GM12874 (cell line): ENCODE data around the gene CFAP206.

Source experiments
- TF ChIP-seq, protein P1 (sequence below): IDR thresholded peaks from 2 replicates; pipeline ENCODE4 v1.5.1; 2011; ENCODE audit warnings: low read depth, mild to moderate bottlenecking, control low read depth, low read length, moderate library complexity; ENCODE audit not compliant: insufficient read depth

Gene CFAP206

DNA sequence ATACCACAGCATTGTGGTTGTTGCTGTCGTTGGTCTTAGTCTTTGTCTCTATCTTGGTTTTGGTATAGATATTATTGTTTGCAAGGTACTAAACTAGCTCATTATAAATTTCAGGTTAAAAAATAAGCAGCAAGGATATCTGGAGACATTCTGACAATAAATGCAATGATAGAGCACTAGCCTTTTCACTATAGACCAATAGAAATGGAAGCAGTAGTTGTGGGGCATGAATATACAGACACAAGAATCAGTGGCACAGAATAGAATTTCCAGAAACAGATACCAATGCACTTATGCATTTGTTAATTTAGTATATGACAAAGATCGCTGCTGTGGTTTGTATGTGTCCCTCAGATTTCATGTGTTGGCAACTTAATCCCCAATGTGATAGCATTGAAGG is 31.1 kb upstream of the CFAP206 start:
- TF ChIP-seq, protein P1, sequence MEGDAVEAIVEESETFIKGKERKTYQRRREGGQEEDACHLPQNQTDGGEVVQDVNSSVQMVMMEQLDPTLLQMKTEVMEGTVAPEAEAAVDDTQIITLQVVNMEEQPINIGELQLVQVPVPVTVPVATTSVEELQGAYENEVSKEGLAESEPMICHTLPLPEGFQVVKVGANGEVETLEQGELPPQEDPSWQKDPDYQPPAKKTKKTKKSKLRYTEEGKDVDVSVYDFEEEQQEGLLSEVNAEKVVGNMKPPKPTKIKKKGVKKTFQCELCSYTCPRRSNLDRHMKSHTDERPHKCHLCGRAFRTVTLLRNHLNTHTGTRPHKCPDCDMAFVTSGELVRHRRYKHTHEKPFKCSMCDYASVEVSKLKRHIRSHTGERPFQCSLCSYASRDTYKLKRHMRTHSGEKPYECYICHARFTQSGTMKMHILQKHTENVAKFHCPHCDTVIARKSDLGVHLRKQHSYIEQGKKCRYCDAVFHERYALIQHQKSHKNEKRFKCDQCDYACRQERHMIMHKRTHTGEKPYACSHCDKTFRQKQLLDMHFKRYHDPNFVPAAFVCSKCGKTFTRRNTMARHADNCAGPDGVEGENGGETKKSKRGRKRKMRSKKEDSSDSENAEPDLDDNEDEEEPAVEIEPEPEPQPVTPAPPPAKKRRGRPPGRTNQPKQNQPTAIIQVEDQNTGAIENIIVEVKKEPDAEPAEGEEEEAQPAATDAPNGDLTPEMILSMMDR: no peak

DNA sequence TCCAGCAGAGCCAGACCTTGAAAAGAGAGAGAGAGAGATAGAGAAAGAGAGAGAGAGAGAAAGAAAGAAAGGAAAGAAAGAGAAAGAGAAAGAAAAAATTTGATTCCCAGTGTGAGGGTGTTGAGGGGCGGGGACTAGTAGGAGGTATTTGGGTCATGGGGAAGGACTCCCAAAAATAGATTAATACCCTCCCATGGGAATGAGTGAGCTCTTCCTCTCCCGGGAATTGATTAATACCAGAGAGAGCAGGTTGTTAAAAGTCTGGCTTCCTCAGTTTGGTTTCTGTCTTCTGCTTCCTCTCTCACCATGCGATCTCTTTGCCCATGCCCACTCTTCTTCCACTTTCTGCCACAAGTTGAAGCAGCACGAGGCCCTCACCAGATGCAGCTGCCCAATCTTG is 28.8 kb upstream of the CFAP206 start:
- TF ChIP-seq, protein P1: no peak

DNA sequence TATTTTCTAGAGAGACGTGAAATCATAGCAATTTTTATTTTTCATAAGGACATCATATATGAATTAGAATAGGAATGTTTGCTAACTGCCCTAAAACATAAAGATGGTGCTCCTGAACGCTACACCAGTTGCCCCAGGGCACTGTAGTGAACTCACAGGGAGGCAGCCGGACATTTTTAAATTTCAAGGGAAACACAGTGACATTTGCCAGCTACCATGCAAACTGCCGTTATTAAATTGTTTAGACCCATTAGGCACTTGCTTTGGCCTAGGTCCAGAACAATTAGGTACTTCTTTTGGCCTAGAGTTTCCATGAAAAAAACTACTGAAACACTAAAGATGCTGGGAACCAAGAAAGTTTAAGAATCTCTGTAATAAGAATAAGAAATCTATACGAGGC is 24.9 kb upstream of the CFAP206 start:
- TF ChIP-seq, protein P1: no peak

DNA sequence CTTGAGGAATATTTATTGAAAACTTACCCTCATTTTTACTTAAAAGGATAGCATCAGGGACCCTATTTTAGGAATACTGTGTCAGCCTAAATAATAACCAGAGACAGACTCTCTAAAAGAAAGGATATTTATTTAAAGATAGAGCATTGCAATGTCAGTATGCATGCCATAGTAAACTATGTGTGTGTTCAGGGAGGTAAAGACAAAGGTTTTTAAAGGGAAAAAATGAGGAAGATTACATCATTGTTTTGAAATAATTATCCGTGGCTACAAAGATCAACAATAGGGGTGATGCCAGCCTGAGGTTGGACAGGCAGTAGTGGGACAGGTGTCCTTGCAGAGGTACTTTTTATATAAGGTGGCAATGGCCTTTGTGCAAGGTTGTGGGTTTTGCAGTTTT is 23.7 kb upstream of the CFAP206 start:
- TF ChIP-seq, protein P1: no peak

DNA sequence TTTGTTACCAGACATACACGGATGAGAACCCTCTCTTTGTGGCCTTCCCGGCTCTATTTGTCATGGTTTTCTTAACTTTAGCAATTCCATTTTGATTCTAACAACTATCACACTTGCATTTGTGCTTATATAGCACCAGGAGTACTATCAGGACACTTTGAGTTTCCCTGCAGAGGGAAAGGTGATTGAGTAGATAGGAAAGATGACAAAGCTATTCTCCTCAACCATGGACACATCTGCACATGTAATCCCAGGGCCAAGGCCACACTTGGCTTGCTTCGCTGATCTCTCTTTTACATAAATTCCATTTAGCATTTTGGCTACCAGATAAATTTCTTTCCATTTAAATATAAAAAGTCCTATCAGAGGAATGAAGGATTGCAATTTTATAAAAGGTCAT is 23.3 kb upstream of the CFAP206 start:
- TF ChIP-seq, protein P1: no peak

DNA sequence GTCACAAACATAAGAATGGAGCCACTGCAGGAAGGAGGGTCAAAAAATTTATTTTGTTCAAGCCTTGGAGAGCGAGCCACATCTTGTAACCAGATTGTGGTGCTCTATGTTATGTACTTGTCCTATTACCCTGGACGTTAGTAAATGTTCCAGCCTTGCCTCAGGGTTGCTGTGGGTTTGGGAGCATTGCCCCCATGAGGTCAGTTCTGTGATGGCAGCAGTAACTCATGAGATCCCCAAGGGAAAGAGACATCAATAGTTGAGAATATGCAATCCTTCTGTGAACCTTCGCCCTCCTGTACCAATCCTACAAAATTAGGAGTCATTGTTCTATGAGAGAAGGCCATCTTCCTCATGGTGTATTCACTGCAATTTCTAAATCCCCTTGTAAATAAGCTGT is 16.4 kb upstream of the CFAP206 start:
- TF ChIP-seq, protein P1: peak; percentile 59

DNA sequence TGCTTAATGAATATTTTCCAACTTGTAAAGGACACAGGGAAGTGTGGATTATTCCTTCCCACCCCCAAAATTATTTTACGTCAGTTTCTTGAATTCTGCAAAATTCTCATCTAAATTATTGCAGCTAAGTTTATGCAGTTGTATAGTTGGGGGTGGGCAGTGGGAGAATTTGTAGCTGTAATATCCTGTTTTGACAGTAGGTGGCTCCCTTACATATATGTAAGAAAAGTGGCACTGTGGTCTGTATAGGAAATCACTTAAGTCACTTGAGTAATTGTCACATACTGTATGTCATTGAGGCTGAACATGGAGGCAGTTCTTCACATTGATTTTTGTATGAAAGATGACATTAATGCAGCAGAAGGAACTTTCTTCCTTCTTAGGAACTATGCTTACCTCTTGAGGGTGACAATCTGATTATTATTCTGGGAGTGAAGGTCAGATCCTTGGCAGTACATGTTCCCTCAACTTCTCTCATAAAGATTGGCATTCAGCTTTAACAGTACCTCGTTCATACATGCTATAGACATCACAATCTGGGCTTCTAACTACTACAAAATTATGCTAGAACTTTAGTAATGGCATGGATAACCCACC is 14.6 kb upstream of the CFAP206 start:
- TF ChIP-seq, protein P1: peak; percentile 43
